ENCODE measurements around the gene SH2D6. TPM values are rescaled to one million over a fixed set of nuclear protein-coding genes. Genes with fewer than 3 reads are reported as not detected.

SH2D6 gene
- total RNA-seq, 1 donor from 2014 or later: 0.64 TPM

- Mint-ChIP-seq H3K4me3 (ENCODE audit: unreplicated experiment) (no peak overlapping the region), H3K27ac (ENCODE audit: unreplicated experiment) (no peak overlapping the region), H3K27me3 (ENCODE audit: unreplicated experiment) (peaks cover 2% of the 10 kb centered on the region), H3K36me3 (ENCODE audit: unreplicated experiment) (no peaks in the 10 kb centered on the region), H3K9me3 (ENCODE audit: unreplicated experiment) (no peaks in the 10 kb centered on the region), H3K4me1 (ENCODE audit: low read depth, unreplicated experiment) (peaks cover 9% of the 10 kb centered on the region)
- no peak for TF ChIP-seq CTCF (IDR thresholded peaks at IDR 0.05; ENCODE audit: partially characterized antibody, unreplicated experiment)
- no peak for DNase-seq
Observed at GRCh38 chr2:85414761-85415553, 3.6 kb upstream of the SH2D6 start.

GRCh38 chr2:85415980-85416650 lies 2.4 kb upstream of the SH2D6 start:
- Mint-ChIP-seq H3K36me3 (ENCODE audit: unreplicated experiment) (no peaks in the 10 kb centered on the region), H3K4me1 (ENCODE audit: low read depth, unreplicated experiment) (peaks cover 16% of the 10 kb centered on the region), H3K4me3 (ENCODE audit: unreplicated experiment) (no peak overlapping the region), H3K27ac (ENCODE audit: unreplicated experiment) (no peak overlapping the region), H3K9me3 (ENCODE audit: unreplicated experiment) (no peaks in the 10 kb centered on the region), H3K27me3 (ENCODE audit: unreplicated experiment) (peaks cover 2% of the 10 kb centered on the region)
- DNase-seq: no peak
- TF ChIP-seq CTCF (IDR thresholded peaks at IDR 0.05; ENCODE audit: partially characterized antibody, unreplicated experiment): no peak

GRCh38 chr2:85419009-85419675 lies 628 bp downstream of the SH2D6 start:
- H3K36me3 Mint-ChIP-seq (ENCODE audit: unreplicated experiment): no peaks in the 10 kb centered on the region
- DNase-seq: no peak
- peaks cover 18% of the 10 kb centered on the region for H3K27me3 Mint-ChIP-seq (ENCODE audit: unreplicated experiment)
- peak overlapping the region; percentile 88 for H3K27ac Mint-ChIP-seq (ENCODE audit: unreplicated experiment)
- peaks cover 36% of the 10 kb centered on the region for H3K4me1 Mint-ChIP-seq (ENCODE audit: low read depth, unreplicated experiment)
- H3K9me3 Mint-ChIP-seq (ENCODE audit: unreplicated experiment): peaks cover 18% of the 10 kb centered on the region
- H3K4me3 Mint-ChIP-seq (ENCODE audit: unreplicated experiment): peak overlapping the region; percentile 81
- TF ChIP-seq CTCF (IDR thresholded peaks at IDR 0.05; ENCODE audit: partially characterized antibody, unreplicated experiment): no peak

- Mint-ChIP-seq H3K36me3 (ENCODE audit: unreplicated experiment) (no peaks in the 10 kb centered on the region), H3K4me3 (ENCODE audit: unreplicated experiment) (peak overlapping the region; percentile 78), H3K27me3 (ENCODE audit: unreplicated experiment) (peaks cover 15% of the 10 kb centered on the region), H3K9me3 (ENCODE audit: unreplicated experiment) (peaks cover 19% of the 10 kb centered on the region), H3K27ac (ENCODE audit: unreplicated experiment) (peak overlapping the region; percentile 99), H3K4me1 (ENCODE audit: low read depth, unreplicated experiment) (peaks cover 37% of the 10 kb centered on the region)
- peak; percentile 100 for TF ChIP-seq CTCF (IDR thresholded peaks at IDR 0.05; ENCODE audit: partially characterized antibody, unreplicated experiment)
- DNase-seq: peak; percentile 96
Observed at GRCh38 chr2:85420536-85421259, 2.2 kb downstream of the SH2D6 start.

All from glutamatergic neuron (in vitro differentiated cells).